ENCODE measurements around the gene GAPDH. TPM values are rescaled to one million over a fixed set of nuclear protein-coding genes. Genes with fewer than 3 reads are reported as not detected.

Gene GAPDH
- total RNA-seq, 1 donor from 2014 or later = 5,044 TPM

DNA sequence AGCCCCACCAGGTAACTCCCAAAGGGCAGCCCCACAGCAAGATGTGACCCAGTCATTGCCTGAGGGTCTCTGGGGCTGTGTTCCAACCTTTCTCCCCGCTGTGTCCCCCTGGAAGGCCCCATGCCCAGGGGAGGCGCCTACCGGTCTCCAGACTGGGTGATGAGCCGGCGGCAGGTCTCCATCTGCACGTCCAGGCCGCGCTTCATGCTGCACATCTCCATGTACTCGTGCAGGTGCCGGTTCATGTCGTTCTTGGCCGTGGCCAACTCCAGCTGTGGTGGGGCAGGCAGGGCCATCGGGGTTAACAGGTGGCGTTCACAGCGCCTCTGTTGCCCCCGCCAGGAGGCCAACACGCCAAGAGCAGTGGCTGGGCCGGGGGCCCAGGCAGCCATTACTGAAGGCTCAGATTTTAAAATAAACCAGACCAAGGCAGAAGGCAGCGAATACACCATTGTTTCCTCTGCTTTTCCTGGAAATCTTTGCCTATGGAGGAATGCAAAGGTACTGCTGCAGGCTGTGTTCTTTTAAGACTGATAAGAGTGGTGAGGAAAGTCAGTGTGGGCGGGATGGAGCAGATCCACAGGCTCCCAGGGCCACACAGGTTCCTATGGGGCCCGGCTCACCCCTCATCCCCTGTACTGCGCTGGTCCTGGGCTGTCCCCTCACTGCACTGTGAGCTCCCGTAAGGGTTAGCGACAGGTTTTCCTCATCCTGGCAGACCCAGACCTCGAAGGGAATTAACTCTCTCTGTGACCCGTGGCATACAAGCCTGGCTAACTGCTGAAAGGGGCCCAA lies 7.3 kb downstream of the GAPDH start:
- intact Hi-C loops (cut with micrococcal nuclease) = no loop called here

DNA sequence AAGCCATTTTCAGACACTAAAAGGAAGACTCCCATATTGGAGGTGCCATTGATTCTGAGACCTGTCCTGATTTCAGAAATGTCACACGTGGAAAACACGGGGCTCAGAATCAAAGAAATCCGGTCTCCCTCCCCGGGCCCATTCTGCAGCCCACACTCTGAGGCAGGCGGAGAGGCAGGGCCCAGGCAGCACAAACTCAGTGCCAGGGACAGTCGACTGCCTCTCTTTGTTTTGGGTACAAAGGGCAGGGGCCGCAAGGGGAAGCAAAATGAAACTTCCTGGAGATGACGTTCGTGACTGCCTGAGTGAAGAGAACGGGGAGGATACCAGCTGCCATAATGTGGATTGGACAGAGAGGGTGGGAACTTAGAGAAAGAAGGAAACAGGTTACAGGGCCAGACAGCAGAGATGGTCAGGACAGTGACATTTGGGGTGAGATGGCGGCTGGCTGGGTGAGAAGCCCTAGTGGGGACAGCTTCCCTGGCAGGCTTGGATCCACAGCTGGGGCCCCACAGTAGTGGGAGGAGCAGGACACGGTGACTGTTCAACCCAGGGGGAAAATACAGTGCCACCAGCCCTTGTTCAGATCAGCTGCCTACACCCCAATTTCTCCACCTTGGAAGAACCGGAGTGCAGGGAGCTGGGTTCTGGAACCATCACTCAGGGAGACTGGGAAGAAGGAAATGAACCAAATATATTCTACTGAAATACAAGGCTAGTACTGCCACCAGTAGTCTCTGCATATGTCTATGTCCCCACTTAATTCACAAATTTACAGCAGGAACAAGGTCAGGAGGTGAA lies 8.1 kb downstream of the GAPDH start:
- intact Hi-C loops (cut with micrococcal nuclease) = no loop called here

DNA sequence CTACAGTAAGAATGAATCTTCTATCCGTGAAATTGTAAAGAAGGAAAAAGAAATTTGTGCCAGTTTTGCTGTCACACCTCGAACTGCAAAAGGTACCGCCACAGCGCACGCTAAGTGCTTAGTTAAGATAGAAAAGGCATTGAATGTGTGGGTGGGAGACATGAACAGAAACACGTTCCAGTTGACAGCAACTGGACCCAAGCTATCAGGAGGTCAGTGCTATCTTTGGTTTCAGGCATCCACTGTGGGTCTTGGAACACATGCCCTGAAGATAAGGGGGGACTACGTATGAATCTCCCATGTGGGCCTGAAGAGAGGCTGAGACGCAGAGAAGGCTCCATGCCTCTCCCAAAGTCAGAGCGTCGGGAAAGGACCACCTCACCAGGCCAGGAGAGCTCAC lies 11.7 kb downstream of the GAPDH start:
- intact Hi-C loops (cut with micrococcal nuclease) = no loop called here

DNA sequence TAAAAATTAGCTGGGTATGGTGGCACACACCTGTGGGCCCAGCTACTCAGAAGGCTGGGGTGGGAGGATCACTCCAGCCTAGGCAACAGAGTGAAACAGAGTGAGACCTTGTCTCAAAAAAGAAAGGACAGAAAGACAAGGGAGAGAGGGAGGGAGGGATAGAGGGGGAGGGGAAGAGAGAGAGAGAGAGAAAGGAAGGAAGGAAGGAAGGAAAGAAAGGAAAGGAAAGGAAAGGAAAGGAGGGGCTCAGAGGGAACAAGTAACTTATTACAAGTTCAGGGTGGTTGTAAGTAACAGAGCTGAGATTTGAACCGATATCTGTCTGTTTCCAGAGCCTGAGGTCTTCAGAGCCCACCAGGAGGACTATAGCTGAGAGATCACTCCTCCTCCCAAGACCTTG lies 13.2 kb downstream of the GAPDH start:
- intact Hi-C loops (cut with micrococcal nuclease) = no loop called here

DNA sequence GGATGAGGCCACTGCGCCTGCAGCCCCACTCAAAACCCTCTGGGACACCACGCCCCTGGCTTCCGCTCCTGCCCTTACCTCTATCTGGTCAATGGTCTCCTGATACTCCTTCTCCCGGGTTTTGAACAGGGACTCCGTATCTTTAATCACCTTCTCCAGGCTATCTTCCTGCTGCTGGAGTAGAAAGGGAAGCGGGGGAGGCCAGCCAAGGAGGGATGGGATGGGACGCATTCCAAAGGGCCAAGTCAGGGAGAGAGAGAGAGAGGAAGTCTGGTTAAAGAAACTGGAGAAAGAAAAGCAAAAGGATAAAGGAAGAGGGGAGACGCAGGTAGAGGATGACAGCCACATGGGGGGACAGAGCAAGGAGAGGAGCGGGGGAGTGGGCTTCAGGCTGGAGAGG lies 13.7 kb downstream of the GAPDH start:
- intact Hi-C loops (cut with micrococcal nuclease) = no loop called here

DNA sequence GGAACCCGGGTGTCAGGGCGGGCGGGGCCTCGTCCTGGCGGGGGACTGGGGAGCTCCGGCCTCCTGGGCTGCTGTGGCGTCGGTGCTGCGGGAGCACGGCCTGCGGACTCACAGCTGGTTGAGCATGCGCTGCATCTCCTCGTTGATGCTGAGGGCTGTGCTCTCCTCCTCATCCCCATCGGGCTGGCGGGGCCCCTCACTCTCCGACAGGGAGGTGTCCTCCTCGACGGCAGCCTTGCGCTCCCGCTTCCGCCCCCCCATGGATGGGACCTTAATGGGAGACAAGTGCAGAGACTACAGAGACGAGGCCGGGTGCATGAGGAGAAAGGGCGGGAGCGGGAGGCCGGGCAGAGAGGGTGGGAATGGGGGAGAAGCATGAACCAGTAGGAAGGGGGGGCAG lies 14.2 kb downstream of the GAPDH start:
- intact Hi-C loops (cut with micrococcal nuclease) = no loop called here

DNA sequence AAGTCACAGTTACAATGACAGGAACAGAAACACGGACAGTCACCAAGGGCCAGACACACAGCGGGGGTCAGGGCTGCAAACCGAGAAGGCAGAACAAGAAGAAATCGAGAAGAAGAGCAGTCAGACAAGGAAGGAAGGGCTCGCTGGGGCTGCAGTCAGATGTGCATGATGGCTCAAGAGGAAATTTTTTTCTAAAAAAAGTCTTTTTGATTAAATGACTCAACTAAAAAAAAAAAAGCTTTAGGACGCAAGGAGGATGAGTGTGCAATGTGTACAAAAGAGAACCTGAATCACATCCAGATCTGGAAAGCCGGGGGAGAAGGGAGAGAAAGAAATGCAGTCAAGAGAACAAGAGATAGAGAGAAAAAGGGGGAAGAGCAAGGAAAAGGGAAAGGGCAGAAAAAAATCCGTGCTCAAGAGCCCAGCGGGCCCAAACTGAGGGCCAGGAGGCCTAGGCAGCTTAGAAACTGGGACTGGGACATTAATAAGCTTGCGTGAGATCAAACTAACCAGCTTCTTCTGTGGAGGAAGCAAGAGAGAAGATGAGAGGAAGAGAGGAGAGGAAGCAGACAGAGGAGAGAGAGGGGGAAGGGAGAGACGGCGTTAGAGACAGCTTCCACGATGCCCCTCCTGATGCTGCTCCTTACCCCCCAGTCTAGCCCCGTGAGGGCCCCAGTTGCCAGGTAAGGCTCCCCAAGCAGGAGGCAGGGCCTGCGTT lies 14.8 kb downstream of the GAPDH start:
- intact Hi-C loops (cut with micrococcal nuclease) = no loop called here

DNA sequence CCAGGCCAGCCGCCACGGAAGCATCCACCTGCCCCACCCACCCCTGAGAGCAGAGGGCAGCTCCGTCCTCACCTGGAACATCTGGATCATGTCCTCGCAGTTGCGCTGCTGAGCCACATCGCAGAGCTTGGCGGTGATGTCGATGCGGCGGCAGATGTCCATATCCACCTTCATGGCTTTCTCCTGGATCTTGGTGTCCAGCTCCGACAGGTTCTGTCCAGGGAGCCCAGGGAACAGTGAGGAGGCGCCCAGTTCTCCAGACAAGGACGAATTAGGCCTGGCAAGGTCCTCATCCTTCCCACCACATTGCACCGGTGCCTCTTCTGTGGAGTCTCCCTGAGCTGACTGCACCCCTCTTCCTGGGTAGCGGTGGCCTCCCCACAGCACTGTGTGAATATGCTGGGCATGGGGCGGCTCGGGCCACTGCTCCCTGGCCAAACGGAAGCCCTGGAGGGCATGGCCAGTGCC lies 15.4 kb downstream of the GAPDH start:
- intact Hi-C loops (cut with micrococcal nuclease) = no loop called here

DNA sequence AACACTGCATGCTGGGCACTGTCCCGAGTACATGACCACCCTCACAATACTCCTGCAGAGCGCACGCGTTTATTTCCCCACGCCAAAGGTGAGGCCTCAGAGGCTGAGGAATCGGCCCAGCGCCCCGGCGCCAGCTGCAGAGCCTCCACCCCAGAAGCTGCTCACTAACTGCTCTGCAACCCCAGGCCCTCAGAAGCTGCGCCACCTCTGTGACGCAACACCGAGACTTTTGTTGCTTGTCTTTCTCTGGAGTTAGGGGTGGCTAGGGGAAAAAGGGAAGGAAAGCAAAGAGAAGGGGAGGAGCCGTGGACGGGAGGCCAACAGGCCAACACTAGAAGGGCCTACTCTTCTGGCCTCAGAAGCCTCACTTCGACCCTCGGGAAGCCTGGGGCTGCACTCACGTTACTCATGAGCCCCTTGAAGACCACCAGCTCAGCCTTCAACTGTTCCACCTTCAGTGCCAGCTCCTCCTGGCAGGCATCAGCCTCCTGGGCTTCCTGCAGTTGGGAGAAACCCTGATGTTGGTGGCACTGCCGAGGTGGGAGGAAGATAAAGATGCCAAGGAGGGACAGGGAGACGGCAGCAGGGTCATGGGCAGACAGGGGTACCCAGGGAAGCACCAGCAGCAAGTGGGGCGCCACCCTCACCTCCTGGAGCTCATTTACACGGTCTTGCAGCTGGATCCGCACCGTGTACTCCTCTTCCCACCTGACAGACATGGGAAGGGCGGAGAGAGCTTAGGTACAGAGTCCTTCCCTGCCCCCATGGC lies 16.2 kb downstream of the GAPDH start:
- intact Hi-C loops (cut with micrococcal nuclease) = no loop called here

DNA sequence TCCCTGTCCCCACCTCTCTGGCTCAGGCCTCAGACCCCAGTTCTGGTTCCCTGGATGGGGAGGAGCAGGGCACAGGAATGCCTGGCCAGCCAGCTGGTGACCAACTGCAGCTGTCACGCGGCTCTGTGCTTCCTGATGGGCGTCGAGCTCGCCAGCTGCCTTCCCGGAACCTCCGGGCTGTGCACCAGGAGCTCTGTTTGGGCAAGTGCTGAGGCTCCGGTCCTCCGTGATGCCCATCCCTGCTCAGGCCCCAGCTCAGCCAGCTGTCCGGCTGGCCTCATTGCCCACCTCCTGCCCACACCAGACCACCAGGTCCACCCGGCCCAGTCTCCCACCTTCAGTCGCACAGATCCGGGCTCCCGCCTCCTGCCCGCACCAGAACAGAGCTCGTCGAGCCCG lies 16.7 kb downstream of the GAPDH start:
- intact Hi-C loops (cut with micrococcal nuclease) = no loop called here

DNA sequence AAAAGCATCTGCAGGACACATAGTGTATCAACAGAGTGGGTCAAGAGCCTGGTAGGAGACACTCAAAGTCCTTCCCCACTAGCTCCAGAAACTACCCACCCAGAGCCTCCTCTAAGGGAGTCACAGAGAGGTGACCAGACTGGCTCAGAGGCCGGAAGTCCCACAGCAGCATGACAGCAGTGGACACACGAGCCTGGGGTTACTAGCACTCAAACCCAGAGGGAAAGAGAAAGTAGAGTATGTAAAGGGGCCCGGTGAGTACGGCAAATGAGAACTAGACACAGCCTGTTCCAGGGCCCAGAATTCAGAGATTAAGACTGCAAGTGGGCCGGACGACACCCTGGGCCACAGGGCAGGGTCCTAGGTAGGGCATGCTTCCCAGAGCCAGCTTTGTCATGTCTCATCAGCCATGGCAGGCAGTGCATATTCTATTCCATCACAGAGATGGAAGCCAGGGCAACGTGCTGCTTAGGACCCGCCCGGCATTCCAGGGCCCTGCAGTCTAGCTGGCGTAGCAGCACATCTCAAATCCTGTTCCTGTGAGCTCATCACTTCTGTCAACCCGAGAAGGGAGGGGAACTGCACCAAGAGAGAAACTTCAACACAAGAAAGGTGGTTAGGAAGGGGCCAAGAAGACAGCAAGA lies 17.3 kb downstream of the GAPDH start:
- intact Hi-C loops (cut with micrococcal nuclease) = no loop called here

DNA sequence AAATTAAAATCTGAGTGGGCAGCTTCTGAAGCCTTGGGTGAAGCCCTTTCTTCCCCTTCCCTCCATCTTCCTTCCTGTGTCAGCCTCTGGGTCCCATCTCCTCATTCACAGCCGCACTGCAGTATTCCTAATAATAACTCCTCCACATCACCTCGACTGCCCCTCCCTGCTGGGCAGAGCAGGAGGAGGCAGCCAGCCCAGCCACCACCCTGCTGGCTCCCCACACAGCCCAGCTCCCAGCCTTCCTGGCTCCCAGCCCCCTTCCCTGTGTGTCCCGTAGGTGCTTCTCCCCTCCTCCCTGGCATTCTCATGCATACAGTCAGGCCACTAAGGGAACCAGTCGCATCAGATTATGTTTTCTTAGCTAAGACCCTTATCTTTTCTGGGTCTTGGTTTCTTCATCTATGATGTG lies 17.8 kb downstream of the GAPDH start:
- intact Hi-C loops (cut with micrococcal nuclease) = no loop called here

DNA sequence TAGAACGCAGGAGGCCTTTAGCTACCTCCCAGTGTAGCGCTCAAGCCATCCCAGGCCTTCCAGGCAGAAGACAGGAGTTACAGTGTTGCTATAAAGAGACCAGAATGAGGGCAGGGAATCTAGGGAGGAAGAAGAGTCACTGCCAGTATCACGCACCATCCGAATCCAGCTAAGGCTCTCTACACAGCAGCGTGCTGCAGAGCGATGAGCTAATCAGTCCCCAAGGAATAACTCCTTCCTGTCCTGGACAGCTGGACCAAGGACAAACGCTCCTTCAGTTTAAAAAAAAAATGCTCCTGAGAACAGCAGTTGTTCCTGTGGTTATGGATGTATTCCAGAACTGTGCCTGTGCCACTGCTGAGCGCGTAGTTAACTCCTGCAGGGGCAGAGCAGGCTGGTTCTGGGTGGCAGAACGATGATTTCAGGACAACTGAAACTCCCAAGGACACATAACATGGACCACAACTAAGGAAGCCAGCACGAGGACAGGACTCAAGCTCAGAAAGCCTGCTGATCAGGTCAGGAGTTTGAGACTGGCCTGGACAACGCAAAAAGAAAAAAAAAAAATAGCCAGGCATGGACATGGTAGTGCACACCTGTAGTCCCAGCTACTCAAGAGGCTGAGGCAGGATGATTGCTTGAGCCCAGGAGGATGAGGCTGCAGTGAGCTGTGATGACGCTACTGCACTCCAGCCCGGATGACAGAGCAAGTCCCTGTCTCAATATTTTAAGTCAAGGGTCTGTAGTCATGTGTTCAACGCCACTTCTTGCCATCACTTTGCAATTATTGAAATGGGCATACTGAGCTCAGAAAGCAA lies 18.9 kb downstream of the GAPDH start:
- intact Hi-C loops (cut with micrococcal nuclease) = no loop called here

DNA sequence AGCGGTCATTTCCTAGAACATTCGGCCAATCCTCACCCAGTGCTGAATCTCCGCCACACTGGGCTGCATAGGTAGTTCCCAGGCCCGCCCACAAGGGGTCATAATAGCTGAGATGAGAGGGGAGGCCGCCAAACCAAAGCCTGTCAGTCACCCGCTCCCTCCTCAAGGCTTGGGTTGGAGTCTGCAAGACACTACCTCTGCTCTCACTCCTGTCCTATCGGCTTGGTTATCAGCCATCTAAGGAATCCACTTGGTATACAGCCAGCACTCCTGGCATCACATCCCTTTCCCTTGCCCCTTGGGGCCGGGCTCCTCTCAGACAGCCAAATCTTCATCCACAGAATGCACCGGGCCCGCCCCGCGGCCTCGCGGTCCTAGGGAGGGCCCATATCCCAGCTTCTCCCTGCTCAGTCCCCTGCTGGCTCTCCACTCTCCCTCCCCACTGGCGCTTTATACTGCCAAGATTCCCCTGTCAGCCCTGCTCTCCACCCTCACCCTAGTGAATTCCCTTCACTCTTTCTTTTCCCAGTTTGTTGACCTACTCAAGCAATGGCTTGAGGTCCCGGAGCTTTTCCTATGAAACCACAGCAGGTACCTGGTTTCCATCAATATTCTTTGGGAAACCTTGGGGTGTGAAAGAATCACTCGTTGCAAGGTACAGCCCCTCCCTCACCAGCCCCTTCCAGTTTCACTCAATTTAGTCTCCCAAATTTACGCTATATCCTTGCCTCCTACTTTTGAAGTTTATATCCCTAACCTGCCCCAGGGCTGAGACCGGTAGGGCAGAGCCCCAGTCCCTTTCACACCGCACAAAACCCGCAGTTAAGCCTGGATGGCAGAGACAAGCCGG lies 20.1 kb downstream of the GAPDH start:
- intact Hi-C loops (cut with micrococcal nuclease) = loop anchor here (5.0 kb wide), 1 partner anchor 238 kb away; no protein-coding TSS in a partner anchor

DNA sequence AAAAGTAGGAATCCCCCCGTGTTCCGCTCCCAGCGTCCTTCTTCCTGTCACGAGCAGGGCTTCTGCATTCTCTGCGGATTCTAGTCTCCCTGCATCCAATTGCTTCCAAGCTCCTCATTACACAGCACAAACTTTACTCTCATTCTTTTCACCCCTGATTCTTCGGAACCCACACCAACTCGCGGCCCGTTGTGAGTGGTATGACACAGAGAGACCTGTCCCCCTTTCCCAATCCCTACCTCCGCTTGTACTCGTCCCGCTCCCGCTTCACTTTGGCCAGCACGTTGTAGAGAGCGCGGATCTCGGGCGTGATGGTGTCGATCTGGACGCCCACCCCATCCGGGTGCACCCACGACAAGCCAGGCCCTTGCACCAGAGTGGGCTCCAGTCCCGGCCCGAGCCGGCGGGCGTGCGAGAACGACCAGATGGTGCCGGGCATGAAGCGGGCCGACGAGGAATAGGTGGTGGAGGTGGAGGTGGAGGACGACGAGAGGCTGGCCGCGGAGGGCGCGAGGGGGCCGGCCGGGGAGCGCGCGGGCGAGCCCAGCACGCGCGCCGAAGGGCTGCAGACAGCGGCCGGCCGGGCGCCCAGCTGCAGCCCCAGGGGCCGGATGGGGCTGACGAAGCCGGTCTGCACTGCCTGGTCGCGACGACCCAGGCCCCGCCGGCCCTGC lies 20.8 kb downstream of the GAPDH start:
- intact Hi-C loops (cut with micrococcal nuclease) = loop anchor here (5.0 kb wide), 1 partner anchor 237 kb away; no protein-coding TSS in a partner anchor

DNA sequence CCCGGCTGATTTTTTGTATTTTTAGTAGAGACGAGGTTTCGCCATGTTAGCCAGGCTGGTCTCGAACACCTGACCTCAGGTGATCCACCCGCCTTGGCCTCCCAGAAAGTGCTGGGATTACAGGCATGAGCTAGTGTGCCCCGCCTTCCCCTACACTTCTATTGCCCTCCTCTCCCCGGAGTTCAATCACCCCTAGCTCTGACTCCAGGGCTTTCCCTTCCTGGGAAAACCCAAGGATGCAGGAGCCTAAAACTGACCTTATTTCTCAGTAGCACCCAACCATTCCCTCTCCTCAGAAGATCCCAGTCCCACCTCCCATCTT lies 22.1 kb downstream of the GAPDH start:
- intact Hi-C loops (cut with micrococcal nuclease) = loop anchor here (1.0 to 5.0 kb wide), 4 partner anchors 21 to 236 kb away; partner anchors contain the start of gene MRPL51

DNA sequence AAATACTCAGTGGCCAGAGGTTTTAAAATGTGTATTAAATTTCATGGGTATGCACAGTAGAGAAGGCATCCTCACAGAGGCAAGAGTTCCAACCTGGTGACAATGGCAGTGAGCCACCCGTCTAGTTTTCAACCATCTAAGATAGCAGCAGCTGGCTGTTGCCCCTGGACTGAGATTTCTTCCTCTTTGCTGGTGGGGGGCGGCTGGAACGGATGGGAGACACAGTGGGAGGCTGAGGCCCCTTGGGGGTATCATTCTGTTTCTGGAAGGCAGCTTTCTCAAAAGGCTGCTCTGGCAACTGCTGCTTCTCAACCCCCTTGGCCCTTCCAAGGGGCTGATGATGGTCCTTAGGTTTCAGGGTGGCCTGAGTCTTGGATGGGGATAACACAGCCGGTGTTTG lies 22.5 kb downstream of the GAPDH start:
- intact Hi-C loops (cut with micrococcal nuclease) = loop anchor here (1.0 to 5.0 kb wide), 4 partner anchors 22 to 235 kb away; partner anchors contain the start of gene MRPL51
